GM19351 (cell line): Measurements from ENCODE around the gene SP4.

Source experiments
- ATAC-seq: cut with Tn5 transposase; IDR thresholded peaks from one replicate; pipeline ENCODE4 v1.9.1; 2021; ENCODE audit warnings: mild to moderate bottlenecking, moderate library complexity; ENCODE audit not compliant: unreplicated experiment

Gene SP4

GRCh38 chr7:21443149-21443841 is 15.4 kb downstream of the SP4 start:
- ATAC-seq: no peak

GRCh38 chr7:21448974-21449373 is 21.1 kb downstream of the SP4 start:
- ATAC-seq: no peak

- ATAC-seq: no peak
Measured at GRCh38 chr7:21450076-21450475, 22.2 kb downstream of the SP4 start.

GRCh38 chr7:21450941-21451340 is 23.1 kb downstream of the SP4 start:
- no peak for ATAC-seq

GRCh38 chr7:21454182-21454581 is 26.3 kb downstream of the SP4 start:
- no peak for ATAC-seq

GRCh38 chr7:21454906-21455305 is 27.0 kb downstream of the SP4 start:
- ATAC-seq: no peak

GRCh38 chr7:21461282-21461681 is 33.4 kb downstream of the SP4 start:
- ATAC-seq: no peak

- ATAC-seq: no peak
Measured at GRCh38 chr7:21462081-21462480, 34.2 kb downstream of the SP4 start.

- ATAC-seq: no peak
Measured at GRCh38 chr7:21463524-21463923, 35.6 kb downstream of the SP4 start.

GRCh38 chr7:21468969-21469368 is 41.1 kb downstream of the SP4 start:
- no peak for ATAC-seq

- ATAC-seq: no peak
Measured at GRCh38 chr7:21469894-21470293, 42.0 kb downstream of the SP4 start.

- ATAC-seq: no peak
Measured at GRCh38 chr7:21472029-21472428, 44.1 kb downstream of the SP4 start.

GRCh38 chr7:21476429-21476828 is 48.5 kb downstream of the SP4 start:
- ATAC-seq: no peak

- no peak for ATAC-seq
Measured at GRCh38 chr7:21480693-21481403, 53.0 kb downstream of the SP4 start.

GRCh38 chr7:21486511-21486910 is 58.6 kb downstream of the SP4 start:
- ATAC-seq: no peak

- ATAC-seq: no peak
Measured at GRCh38 chr7:21495731-21496130, 67.8 kb downstream of the SP4 start.

- no peak for ATAC-seq
Measured at GRCh38 chr7:21497072-21497471, 69.2 kb downstream of the SP4 start.

GRCh38 chr7:21500117-21500832 is 72.4 kb downstream of the SP4 start:
- ATAC-seq: no peak

- no peak for ATAC-seq
Measured at GRCh38 chr7:21504021-21504420, 76.1 kb downstream of the SP4 start.

- ATAC-seq: no peak
Measured at GRCh38 chr7:21507627-21508343, 79.9 kb downstream of the SP4 start.

- ATAC-seq: no peak
Measured at GRCh38 chr7:21508538-21508937, 80.7 kb downstream of the SP4 start.
